Retinal pigment epithelial cell (primary cell): Measurements from ENCODE around the gene GDF7.
A peak's percentile ranks its signal among the peaks of the same experiment; 100 is the strongest.

Experiments
- DNase-seq: peaks from one replicate; pipeline ENCODE4 v3.0.0-alpha.2; 2010; ENCODE audit warnings: low read depth
- H3K4me3 ChIP-seq: 2 replicates; pipeline ENCODE4 v1.5.1; 2011; ENCODE audit warnings: mild to moderate bottlenecking, low read length, control low read depth, moderate library complexity
- CTCF ChIP-seq: conservative IDR thresholded peaks from 2 replicates; pipeline ENCODE4 v1.5.1; 2011; ENCODE audit warnings: low read depth, low read length, control low read depth, inconsistent platforms

The GDF7 gene

GRCh38 chr2:20653695-20654534, 13.0 kb upstream of the GDF7 start:
- no peak overlapping the region for H3K4me3 ChIP-seq
- TF ChIP-seq CTCF = no peak
- DNase-seq = no peak

- no peak for DNase-seq
- H3K4me3 ChIP-seq = no peak overlapping the region
- TF ChIP-seq CTCF = no peak
Observed at GRCh38 chr2:20654535-20654813, 12.5 kb upstream of the GDF7 start.

GRCh38 chr2:20656561-20656960, 10.4 kb upstream of the GDF7 start:
- TF ChIP-seq CTCF = no peak
- DNase-seq = no peak
- no peak overlapping the region for H3K4me3 ChIP-seq

- H3K4me3 ChIP-seq = no peak overlapping the region
- TF ChIP-seq CTCF = peak; percentile 1
- DNase-seq = no peak
Observed at GRCh38 chr2:20657522-20658235, 9.3 kb upstream of the GDF7 start.

- no peak for TF ChIP-seq CTCF
- H3K4me3 ChIP-seq = no peak overlapping the region
- DNase-seq = no peak
Observed at GRCh38 chr2:20660506-20661420, 6.2 kb upstream of the GDF7 start.

- DNase-seq = peak; percentile 20
- no peak overlapping the region for H3K4me3 ChIP-seq
- peak; percentile 99 for TF ChIP-seq CTCF
Observed at GRCh38 chr2:20661421-20662307, 5.3 kb upstream of the GDF7 start.
